GM18861 (cell line): ENCODE results near the gene INTS15.
A peak's percentile ranks its signal among the peaks of the same experiment; 100 is the strongest.
"Not testable (repeated sequence)": the region's sequence is repeated elsewhere in the genome, so short reads cannot be mapped to it uniquely, and the experiment has no call there.

Experiments used
- ATAC-seq: cut with Tn5 transposase; IDR thresholded peaks from one replicate; pipeline ENCODE4 v1.9.1; 2021; ENCODE audit not compliant: unreplicated experiment

Gene INTS15

DNA sequence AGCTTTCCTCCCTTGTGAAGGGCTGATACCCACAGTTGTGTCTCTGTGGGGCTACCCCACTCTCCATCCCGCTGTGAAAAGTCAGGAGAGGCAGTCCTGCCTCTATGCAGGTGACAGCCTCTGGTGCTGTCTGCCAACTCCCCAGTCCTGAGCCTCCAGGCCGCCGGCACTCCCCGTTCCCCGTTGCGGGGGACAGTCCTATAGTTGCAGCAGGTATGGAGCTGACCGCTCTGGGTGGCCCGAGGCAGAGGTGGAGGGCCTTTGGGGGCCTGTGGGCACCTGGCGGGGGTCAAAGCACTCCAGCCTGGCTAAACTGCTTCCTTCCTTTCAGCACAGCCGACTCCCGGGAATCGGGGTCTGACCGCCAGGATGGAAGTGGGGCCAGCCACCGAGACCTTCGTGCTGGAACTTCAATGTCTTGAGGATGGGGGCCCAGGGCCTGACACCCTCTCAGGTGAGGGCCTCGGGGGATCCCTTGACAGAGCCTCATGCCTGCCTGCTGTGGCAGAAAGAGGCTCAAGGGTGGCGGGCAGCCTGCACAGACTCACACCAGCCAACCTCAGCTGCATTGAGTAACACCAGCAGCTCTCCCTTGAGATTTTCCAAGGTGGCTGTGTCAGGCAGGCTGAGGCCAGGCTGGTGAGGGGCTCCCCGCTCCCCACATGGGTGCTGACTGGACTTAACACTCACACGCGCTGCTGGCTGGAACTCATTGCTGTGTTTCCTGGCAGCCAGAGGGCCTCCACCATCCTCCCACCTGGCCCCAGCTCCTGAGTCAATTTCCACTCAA lies 27.2 kb downstream of the INTS15 start:
- ATAC-seq, result no peak

- ATAC-seq, result no peak
These were observed 28.8 kb downstream of the INTS15 start for GRCh38 chr7:6618621-6619020.

- ATAC-seq, result no peak
These were observed 30.1 kb downstream of the INTS15 start for GRCh38 chr7:6619961-6620360.

GRCh38 chr7:6621195-6622133 lies 31.6 kb downstream of the INTS15 start:
- ATAC-seq, result no peak

DNA sequence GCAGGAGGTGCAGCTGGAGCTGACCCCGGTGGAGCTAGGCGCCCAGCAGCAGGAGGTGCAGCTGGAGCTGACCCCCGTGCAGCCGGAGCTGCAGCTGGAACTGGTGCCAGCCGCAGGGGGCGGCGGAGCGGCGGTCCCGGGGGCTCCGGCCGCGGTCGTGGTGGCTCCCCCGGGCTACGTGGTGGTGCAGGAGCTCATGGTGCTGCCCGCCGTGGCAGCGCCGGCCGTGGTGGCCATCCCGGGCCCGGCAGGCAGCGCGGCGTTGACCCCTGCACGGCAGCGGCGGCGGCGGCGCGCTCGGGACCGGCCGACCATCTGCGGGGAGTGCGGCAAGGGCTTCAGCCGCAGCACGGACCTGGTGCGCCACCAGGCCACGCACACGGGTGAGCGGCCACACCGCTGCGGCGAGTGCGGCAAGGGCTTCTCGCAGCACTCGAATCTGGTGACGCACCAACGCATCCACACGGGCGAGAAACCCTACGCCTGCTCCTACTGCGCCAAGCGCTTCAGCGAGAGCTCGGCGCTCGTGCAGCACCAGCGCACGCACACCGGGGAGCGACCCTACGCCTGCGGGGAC lies 32.4 kb downstream of the INTS15 start:
- ATAC-seq, result no peak

DNA sequence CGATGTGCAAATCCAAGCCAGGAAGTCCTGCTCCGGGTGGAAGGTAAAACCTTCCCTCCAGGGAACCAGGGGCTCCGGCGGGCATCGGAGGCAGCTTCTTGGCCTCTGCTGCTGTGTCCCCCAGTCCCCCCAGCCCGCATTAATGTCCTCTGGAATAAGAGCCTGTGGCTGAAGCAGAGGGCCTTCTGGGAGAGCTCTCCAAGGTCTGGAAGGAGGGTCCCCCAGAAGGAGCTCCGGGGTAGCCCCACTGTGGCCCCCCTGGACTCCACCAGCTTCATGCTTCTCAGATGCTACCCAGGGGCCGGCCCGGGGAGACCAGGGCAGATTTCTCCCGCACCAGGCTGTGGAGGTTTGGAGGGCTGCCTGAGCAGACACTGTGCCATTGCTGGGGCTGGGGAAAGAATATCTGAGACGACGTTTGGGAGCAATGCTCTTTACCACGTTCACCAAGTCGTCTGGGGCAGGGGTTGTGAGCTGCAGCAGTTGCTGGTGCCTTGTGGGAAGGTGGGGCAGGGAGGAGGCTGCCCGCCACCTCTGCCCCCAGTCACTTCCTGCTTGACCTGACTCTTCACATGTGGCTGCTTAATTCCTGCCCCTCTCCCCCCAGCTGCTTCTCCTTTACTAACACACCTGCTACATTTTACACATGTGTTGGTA lies 33.9 kb downstream of the INTS15 start:
- no peak for ATAC-seq

- no peak for ATAC-seq
These were observed 34.4 kb downstream of the INTS15 start for GRCh38 chr7:6624246-6624611.

DNA sequence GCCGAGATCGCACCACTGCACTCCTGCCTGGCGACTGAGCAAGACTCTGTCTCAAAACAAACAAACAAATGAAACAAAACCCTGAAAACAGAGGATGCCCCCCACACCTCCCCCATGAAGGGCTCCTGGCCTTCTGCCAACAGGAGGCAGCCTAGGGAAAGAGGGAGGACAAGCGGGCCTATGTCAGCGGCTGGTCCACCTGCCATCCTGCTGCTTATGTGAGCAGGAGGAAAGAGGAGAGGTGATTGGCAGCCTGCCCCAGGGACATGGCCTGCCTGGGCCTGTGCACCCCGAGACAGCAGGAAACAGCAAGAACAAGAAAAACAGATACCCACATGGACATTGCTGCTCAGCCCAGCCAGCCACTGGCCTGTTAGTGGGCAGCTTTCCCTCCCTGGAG lies 38.2 kb downstream of the INTS15 start:
- no peak for ATAC-seq

DNA sequence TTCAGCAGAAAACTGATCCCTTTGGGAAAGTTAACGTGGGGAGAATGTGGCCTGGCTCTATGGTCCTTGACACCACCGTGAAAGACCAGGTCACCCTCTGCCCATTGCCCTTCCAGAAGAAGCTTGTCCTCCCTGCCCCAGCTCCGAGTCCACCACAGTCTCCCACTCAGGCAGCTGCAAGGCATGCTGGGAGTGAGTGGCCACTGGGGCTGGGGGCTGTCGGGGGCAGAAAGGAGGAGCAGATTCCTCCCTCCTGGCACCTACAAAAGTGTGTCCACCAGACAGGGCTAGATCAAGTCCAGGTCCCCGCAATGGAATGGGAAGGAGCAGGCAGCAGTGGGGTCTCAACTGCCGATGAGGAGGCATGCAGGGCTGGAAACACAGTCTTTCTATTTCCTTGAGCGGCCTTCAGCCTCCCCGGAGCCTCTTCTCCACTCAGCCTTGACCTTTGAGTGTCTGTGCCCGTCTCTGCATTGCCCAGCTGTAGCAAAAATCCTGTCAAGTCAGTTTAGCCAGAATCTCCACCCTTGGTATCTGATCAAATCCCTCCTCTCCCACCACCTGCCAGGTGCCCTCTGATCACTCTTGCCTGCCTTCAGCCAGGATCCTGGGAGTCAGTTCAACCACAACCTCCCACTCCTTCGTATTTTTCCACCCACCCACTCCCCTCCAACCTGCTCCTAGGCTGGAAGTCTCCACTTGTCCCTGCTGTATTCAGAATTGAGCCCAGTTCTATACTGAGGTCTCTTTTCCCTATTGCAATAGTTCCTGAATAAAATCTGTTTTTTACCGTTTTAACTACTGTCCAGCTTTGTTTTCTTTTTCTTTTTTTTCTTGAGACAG lies 40.4 kb downstream of the INTS15 start:
- ATAC-seq, result no peak

GRCh38 chr7:6631605-6632004 lies 41.8 kb downstream of the INTS15 start:
- ATAC-seq, result no peak

- no peak for ATAC-seq
These were observed 44.2 kb downstream of the INTS15 start for GRCh38 chr7:6634021-6634420.

- ATAC-seq, result not testable (repeated sequence)
These were observed 45.1 kb downstream of the INTS15 start for GRCh38 chr7:6634971-6635370.

DNA sequence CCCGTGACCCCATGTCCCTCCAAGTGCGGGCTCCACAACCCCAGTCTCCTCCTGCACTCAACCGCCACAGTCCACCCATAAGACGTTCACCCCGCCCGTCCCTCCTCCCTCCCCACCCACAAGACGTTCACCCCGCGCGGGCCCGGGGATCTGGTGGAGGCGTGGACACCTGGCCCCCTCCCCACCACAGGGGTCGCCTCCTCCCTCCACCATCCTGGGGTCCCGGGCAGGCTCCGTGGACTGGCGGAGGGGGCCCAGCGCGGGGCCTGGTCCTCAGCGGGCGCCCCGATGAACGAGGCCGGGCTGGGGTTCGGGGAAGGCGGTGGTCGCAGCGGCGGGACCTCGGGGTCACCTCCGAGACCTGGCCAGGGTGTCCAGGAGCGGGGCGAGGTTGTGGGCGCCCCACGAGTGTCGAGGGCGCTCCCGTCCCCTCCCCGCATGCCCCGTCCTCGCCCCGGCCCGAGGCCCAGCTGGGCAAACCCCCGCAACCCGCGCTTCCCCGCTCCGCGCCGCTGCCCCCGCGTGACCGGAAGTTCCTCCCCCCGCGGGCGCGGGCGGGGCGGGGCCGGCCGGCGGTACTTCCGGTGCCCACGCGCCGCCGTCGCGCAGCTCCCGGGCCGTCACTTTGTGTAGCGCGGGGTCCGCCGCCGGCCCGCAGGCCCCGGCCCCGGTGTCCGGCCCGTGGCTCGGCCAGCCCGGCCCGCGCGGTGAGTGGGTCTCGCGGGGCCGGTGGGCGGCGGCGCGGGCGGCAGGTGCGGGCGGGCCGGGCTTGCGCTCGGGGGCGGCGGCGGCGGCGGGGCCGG lies 47.1 kb downstream of the INTS15 start, which contains the start of gene ZNF316:
Gene ZNF316, plus strand, starts transcription at position 578 of the 803 bp plus-strand sequence. CDS start 5,092 bp downstream, outside the sequence.
- ATAC-seq, result peak; percentile 64

DNA sequence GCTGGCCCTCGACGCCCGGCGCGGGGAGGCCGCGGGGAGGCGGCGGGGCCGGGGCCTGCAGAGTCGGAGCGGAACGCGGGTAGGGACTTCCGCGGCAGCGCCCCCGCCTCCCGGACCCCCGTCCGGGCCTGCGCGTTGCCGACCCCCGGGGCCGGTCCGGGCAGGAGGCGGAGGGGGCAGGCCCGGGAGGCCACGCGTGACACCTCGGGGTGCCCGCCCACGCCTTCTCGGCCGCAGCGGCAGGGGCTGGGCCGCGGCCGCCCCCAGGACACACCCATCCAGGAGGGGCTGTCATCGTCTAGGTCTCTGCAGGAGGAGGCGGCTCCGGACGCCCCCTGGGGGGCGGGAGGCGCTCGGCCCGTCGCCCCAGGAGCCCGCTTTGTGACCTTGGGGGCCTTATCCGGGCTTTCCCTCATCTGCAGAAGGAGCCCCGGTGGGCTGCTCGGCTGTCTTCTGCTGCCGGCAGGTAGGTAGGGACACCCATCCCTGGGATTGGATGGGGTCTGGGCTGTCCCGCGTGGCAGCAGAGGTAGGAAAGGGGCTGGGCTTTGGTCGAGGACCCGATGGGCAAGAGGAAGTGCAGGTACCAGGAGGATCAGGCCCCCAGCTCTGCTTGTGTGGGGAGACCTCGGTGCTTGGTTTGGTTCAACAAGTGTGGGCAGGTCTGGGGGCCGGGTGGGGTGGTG lies 47.9 kb downstream of the INTS15 start:
- peak; percentile 77 for ATAC-seq

DNA sequence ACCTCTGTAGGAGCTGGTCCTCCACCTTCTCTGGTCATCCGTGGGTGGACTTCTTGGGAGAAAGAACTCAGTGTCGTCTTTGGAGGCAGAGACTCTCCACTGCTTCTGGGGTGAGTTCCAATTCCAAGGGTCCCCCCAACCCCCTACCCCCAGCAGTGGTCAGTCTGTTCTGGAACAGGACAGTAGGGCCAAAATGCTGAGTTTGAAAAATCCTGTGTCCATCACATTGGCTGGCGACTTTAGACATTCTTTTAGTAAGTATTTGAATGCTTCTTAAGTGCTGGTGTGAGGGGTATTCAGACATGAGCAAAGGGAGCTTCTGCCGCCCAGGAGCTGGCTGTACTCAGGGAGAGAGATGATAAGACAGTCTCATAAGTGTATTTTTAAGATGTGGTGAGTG lies 49.2 kb downstream of the INTS15 start:
- ATAC-seq, result no peak

- ATAC-seq, result no peak
These were observed 49.8 kb downstream of the INTS15 start for GRCh38 chr7:6639627-6640026.

DNA sequence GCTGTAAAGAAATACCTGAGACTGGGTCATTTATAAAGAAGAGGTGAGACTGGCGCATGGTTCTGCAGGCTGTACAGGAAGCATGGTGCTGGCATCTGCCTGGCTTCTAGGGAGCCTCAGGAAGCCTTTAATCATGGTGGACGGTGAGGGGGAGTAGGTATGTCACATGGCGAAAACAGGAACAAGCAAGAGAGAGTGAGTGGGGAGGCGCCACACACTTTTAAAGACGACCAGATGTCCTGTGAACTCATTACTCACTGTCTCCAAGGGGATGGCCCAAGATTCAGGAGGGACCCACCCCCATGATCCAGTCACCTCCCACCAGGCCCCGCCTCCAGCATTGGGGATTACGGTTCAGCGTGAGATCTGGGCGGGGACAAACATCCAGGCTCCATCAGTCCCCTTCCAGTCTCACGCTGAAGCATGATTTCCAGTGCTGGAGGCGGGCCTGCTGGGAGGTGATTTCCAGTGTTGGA lies 50.5 kb downstream of the INTS15 start:
- no peak for ATAC-seq

DNA sequence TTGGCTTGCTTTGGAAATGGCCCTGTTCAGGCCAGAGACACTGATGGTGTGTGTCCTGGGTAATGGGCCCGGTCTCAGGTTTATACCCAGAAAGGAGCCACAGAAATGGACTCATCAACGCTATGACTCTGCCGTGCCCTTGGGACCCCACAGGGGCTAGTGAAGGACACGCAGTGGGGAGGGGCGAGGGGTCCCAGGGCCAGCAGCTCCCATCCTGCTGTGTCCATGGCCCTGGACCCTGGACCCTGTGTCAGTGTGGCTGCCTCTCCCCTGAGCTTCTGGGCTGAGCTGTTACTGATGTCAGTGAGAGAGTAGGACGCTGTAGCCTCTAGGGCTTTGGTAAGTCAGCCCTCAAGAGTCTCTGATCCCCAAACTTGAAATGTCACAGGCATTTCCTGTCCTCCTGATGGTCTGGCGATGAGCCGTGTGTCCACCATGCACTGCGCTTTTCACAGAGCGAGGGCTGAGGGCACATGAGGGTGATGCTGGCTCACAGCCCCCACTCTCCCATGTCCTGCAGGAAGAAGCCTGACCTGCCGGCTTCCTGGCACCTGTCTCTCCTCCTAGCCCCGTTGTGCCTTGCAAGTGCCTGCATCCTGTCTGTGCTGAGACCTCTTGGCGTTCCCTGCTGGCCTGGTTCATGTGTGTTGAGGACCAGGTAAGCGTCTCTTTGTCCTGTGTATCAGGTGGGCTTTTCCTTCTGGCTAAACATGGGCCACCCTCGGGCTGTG lies 51.6 kb downstream of the INTS15 start:
- ATAC-seq, result no peak
